HCT116 (cell line): ENCODE results near the gene PXK.

Source experiments
- EGR1 ChIP-seq: IDR thresholded peaks from 2 replicates; pipeline ENCODE4 v1.6.1; 2012; ENCODE audit warnings: low read depth
- ELF1 ChIP-seq: IDR thresholded peaks from 2 replicates; pipeline ENCODE4 v1.6.1; 2012; ENCODE audit warnings: low read depth, borderline replicate concordance
- EZH2 ChIP-seq: fragments of 200-600 bp; sonication (generic); IDR thresholded peaks from 2 replicates; pipeline ENCODE4 v1.6.1; 2017; ENCODE audit warnings: antibody characterized with exemption, mixed run types
- EZH2phosphoT487 ChIP-seq: fragments of 200-600 bp; IDR thresholded peaks from 2 replicates; pipeline ENCODE4 v1.6.1; 2018; ENCODE audit warnings: antibody characterized with exemption, borderline replicate concordance
- JUND ChIP-seq: IDR thresholded peaks from 2 replicates; pipeline ENCODE4 v1.6.1; 2012
- POLR2A ChIP-seq: IDR thresholded peaks from 2 replicates; pipeline ENCODE4 v1.7.0; 2011; ENCODE audit warnings: borderline replicate concordance; ENCODE audit not compliant: insufficient read depth, insufficient read length; ENCODE audit errors: extremely low read depth
- POLR2AphosphoS5 ChIP-seq: IDR thresholded peaks from 2 replicates; pipeline ENCODE4 v1.6.1; 2011; ENCODE audit warnings: mild to moderate bottlenecking, low read depth, low read length, moderate library complexity
- RAD21 ChIP-seq: IDR thresholded peaks from 2 replicates; pipeline ENCODE4 v1.6.1; 2012; ENCODE audit warnings: low read depth, mild to moderate bottlenecking
- SIN3A ChIP-seq: IDR thresholded peaks from 2 replicates; pipeline ENCODE4 v1.6.1; 2012; ENCODE audit warnings: low read depth
- TCF7L2 ChIP-seq: IDR thresholded peaks from 2 replicates; pipeline ENCODE4 v1.7.0; 2011; ENCODE audit warnings: borderline replicate concordance, inconsistent platforms; ENCODE audit not compliant: insufficient read depth, insufficient read length; ENCODE audit errors: extremely low read depth
- ZNF274 ChIP-seq: fragments of 200-500 bp; sonication (Bioruptor generic); IDR thresholded peaks from 2 replicates; pipeline ENCODE4 v1.6.1; 2014; ENCODE audit warnings: mild to moderate bottlenecking, low read depth, low read length, inconsistent platforms
- TF ChIP-seq, protein P1 (sequence below): IDR thresholded peaks from 2 replicates; pipeline ENCODE4 v1.6.1; 2012
- TF ChIP-seq, protein P2 (sequence below), 3 experiments: fragments of 200-600 bp in 1 of 3; sonication (generic) in 1 of 3; IDR thresholded peaks in 2 of 3; conservative IDR thresholded peaks in 1 of 3; 2 replicates each; pipeline ENCODE4 v1.5.1; 2012 to 2017; ENCODE audit warnings: low read depth in 2 of 3, low read length in 2 of 3, antibody characterized with exemption in 1 of 3, borderline replicate concordance in 1 of 3, control low read depth in 1 of 3, mild to moderate bottlenecking in 1 of 3, mixed read lengths in 1 of 3, mixed run types in 1 of 3, moderate library complexity in 1 of 3; ENCODE audit not compliant: insufficient read depth in 1 of 3
- TF ChIP-seq, protein P3 (sequence below): IDR thresholded peaks from 2 replicates; pipeline ENCODE4 v1.6.1; 2011; ENCODE audit warnings: mild to moderate bottlenecking, low read length, moderate library complexity; ENCODE audit not compliant: insufficient replicate concordance; ENCODE audit errors: extremely low read depth

GRCh38 chr3:58388550-58389091, 55.9 kb downstream of the PXK start:
- TF ChIP-seq POLR2A (no peak), ZNF274 (no peak), EZH2 (no peak), RAD21 (no peak), JUND (no peak), POLR2AphosphoS5 (no peak), EGR1 (no peak), ELF1 (no peak), EZH2phosphoT487 (no peak), SIN3A (no peak), TCF7L2 (no peak)
- TF ChIP-seq, protein P1, sequence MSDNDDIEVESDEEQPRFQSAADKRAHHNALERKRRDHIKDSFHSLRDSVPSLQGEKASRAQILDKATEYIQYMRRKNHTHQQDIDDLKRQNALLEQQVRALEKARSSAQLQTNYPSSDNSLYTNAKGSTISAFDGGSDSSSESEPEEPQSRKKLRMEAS: no peak
- TF ChIP-seq, protein P2, sequence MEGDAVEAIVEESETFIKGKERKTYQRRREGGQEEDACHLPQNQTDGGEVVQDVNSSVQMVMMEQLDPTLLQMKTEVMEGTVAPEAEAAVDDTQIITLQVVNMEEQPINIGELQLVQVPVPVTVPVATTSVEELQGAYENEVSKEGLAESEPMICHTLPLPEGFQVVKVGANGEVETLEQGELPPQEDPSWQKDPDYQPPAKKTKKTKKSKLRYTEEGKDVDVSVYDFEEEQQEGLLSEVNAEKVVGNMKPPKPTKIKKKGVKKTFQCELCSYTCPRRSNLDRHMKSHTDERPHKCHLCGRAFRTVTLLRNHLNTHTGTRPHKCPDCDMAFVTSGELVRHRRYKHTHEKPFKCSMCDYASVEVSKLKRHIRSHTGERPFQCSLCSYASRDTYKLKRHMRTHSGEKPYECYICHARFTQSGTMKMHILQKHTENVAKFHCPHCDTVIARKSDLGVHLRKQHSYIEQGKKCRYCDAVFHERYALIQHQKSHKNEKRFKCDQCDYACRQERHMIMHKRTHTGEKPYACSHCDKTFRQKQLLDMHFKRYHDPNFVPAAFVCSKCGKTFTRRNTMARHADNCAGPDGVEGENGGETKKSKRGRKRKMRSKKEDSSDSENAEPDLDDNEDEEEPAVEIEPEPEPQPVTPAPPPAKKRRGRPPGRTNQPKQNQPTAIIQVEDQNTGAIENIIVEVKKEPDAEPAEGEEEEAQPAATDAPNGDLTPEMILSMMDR (IDR thresholded peaks at IDR 0.05 in 2 of 3, conservative IDR thresholded peaks at IDR 0.05 in 1 of 3; ENCODE audit: borderline replicate concordance in 1 of 3, insufficient read depth in 1 of 3, low read depth in 2 of 3, low read length in 2 of 3): no peak
- TF ChIP-seq, protein P3, sequence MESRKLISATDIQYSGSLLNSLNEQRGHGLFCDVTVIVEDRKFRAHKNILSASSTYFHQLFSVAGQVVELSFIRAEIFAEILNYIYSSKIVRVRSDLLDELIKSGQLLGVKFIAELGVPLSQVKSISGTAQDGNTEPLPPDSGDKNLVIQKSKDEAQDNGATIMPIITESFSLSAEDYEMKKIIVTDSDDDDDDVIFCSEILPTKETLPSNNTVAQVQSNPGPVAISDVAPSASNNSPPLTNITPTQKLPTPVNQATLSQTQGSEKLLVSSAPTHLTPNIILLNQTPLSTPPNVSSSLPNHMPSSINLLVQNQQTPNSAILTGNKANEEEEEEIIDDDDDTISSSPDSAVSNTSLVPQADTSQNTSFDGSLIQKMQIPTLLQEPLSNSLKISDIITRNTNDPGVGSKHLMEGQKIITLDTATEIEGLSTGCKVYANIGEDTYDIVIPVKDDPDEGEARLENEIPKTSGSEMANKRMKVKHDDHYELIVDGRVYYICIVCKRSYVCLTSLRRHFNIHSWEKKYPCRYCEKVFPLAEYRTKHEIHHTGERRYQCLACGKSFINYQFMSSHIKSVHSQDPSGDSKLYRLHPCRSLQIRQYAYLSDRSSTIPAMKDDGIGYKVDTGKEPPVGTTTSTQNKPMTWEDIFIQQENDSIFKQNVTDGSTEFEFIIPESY: no peak
